GM19452 (cell line): ENCODE results near the gene ISG20L2.

ENCODE experiments used
- ATAC-seq: cut with Tn5 transposase; IDR thresholded peaks from one replicate; pipeline ENCODE4 v1.9.1; 2021; ENCODE audit not compliant: unreplicated experiment

The ISG20L2 gene

GRCh38 chr1:156754219-156754618, 25.7 kb upstream of the ISG20L2 start:
- ATAC-seq = no peak

GRCh38 chr1:156752843-156753482, 24.4 kb upstream of the ISG20L2 start:
- no peak for ATAC-seq

- peak; percentile 67 for ATAC-seq
Measured at GRCh38 chr1:156751757-156752481, 23.4 kb upstream of the ISG20L2 start.

- ATAC-seq = no peak
Measured at GRCh38 chr1:156751451-156751756, 22.8 kb upstream of the ISG20L2 start, which contains the start of gene HDGF. Gene HDGF, minus strand, starts transcription at chr1:156751675. Its CDS starts 246 bp downstream, at chr1:156751429.

- peak; percentile 11 for ATAC-seq
Measured at GRCh38 chr1:156750711-156751450, 22.3 kb upstream of the ISG20L2 start.

- ATAC-seq = no peak
Measured at GRCh38 chr1:156750191-156750672, 21.7 kb upstream of the ISG20L2 start.

- no peak for ATAC-seq
Measured at GRCh38 chr1:156749419-156750118, 21.0 kb upstream of the ISG20L2 start.

GRCh38 chr1:156748670-156749418, 20.3 kb upstream of the ISG20L2 start:
- no peak for ATAC-seq

GRCh38 chr1:156747742-156748669, 19.4 kb upstream of the ISG20L2 start:
- no peak for ATAC-seq

- no peak for ATAC-seq
Measured at GRCh38 chr1:156746728-156747631, 18.4 kb upstream of the ISG20L2 start.

- ATAC-seq = no peak
Measured at GRCh38 chr1:156746406-156746727, 17.8 kb upstream of the ISG20L2 start.

- ATAC-seq = no peak
Measured at GRCh38 chr1:156745881-156746280, 17.3 kb upstream of the ISG20L2 start.

GRCh38 chr1:156744786-156745419, 16.3 kb upstream of the ISG20L2 start:
- ATAC-seq = no peak

GRCh38 chr1:156744344-156744743, 15.8 kb upstream of the ISG20L2 start:
- no peak for ATAC-seq

GRCh38 chr1:156743367-156744302, 15.1 kb upstream of the ISG20L2 start:
- no peak for ATAC-seq

GRCh38 chr1:156742801-156743200, 14.2 kb upstream of the ISG20L2 start:
- ATAC-seq = no peak

GRCh38 chr1:156742017-156742416, 13.5 kb upstream of the ISG20L2 start:
- no peak for ATAC-seq
